Stimulated activated naive CD8-positive, alpha-beta T cell treated with anti-CD3 and anti-CD28 coated beads, Interleukin-15, amount 100 ng/mL, for 72 hours (primary cell): ENCODE results near the gene DENND1B.

Source experiments
- ATAC-seq: fragments of 150-1000 bp; cut with Tn5 transposase; 2 replicates; pipeline ENCODE4 v1.10.0; 2021; ENCODE audit warnings: mild to moderate bottlenecking, moderate library complexity
- DNase-seq, 2 donors: peaks; one replicate each; pipeline ENCODE4 v3.0.0; 2021 to 2022
- H3K27ac Mint-ChIP-seq, 2 donors: one replicate each; pipeline ENCODE4 v1.8.0; 2022; ENCODE audit warnings: mild to moderate bottlenecking in 2 of 2, mixed read lengths in 2 of 2, moderate library complexity in 2 of 2
- H3K27me3 Mint-ChIP-seq: one replicate; pipeline ENCODE4 v1.8.0; 2022; ENCODE audit warnings: mixed read lengths
- H3K4me1 Mint-ChIP-seq: one replicate; pipeline ENCODE4 v1.8.0; 2022; ENCODE audit warnings: mild to moderate bottlenecking, mixed read lengths
- H3K4me3 Mint-ChIP-seq, 2 donors: one replicate each; pipeline ENCODE4 v1.8.0; 2022; ENCODE audit warnings: mild to moderate bottlenecking in 2 of 2, mixed read lengths in 2 of 2, moderate library complexity in 1 of 2
- H3K9me3 Mint-ChIP-seq, 2 donors: one replicate each; pipeline ENCODE4 v1.8.0; 2022; ENCODE audit warnings: mixed read lengths in 2 of 2

Gene DENND1B

DNA sequence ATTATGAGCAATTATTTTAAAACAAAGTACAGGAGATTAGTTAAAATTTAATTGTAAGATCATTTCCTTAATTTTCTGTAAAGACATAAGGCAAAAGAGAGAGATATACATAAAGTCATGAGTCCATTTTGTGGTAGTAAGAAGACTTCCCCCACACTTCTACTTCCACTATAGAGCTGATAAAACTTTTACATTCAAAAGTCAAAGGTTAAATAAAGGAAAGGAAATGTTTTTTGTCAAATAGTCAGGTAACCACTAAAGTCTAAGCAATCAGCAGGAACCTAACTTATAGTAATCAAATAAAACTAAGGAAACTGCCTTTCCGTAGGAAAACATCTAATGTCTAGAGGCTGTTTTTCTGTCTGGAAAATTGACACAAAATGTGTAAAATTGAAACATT, 110.9 kb downstream of the DENND1B start:
- H3K27me3 Mint-ChIP-seq = no peaks in the 10 kb centered on the region
- H3K9me3 Mint-ChIP-seq = no peaks in the 10 kb centered on the region
- H3K4me1 Mint-ChIP-seq = peaks cover 14% of the 10 kb centered on the region
- no peak overlapping the region for H3K27ac Mint-ChIP-seq
- DNase-seq (no peak), ATAC-seq (no peak)
- no peak overlapping the region for H3K4me3 Mint-ChIP-seq

DNA sequence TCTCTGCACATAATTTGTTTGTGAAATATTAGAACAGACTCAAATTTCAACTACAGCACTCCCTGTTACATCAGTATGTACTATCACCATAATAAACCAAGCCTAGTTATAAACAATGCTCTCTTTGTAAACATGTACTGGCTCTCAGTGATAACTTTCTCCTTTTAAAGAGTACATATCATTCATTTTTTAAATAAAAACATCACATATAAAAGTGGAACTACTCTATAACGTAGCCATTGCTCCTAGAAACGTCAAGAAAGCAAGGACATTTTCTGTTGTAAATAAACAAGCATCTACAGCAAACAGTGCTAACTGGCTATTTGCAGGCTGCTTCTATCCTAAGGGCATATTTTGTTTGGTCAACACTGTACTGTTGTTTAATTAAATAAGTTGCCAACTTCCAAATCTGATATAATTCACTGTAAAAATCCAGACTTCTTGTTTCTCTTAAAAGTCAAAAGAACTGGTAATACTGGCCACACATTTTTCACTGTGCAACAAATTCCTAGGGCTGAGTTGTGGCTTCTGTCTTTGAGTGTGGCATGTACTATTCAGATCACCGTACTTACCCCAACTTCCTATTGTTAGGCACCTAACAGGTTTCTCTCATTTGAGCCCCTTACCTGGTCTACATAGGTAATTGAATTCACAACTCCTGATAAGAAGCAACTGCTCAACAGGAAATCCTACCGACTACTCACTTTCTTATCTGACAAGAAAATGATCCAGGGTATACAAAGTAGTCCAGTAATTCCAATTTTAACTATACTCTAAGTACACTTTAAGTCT, 111.9 kb downstream of the DENND1B start:
- no peak overlapping the region for H3K27ac Mint-ChIP-seq
- no peak overlapping the region for H3K4me3 Mint-ChIP-seq
- no peaks in the 10 kb centered on the region for H3K27me3 Mint-ChIP-seq
- H3K9me3 Mint-ChIP-seq = no peaks in the 10 kb centered on the region
- DNase-seq = no peak
- ATAC-seq = no peak
- peaks cover 17% of the 10 kb centered on the region for H3K4me1 Mint-ChIP-seq

GRCh38 chr1:197660389-197660788, 114.9 kb downstream of the DENND1B start:
- Mint-ChIP-seq H3K27ac (no peak overlapping the region), H3K27me3 (no peaks in the 10 kb centered on the region), H3K4me3 (no peak overlapping the region), H3K9me3 (no peaks in the 10 kb centered on the region), H3K4me1 (peaks cover 17% of the 10 kb centered on the region)
- ATAC-seq = no peak
- no peak for DNase-seq

DNA sequence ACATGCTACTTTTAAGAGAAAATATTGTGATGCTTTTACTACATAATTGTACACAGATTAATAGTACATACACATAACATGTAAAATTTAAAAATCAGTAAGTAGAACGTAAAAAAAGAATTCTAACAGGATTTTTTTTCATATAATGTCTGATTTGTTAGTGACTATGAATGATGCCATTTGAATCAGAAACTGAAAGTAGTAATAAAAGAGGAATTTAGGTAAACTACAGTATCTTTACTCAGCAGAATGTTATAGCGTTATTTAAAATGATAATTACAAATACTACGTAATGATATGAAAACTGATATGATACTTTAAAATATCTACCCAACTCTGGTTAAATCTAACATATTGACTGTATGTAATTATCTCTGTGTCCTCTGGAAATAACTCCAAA, 116.1 kb downstream of the DENND1B start:
- Mint-ChIP-seq H3K9me3 (no peaks in the 10 kb centered on the region), H3K4me1 (peaks cover 12% of the 10 kb centered on the region), H3K4me3 (no peak overlapping the region), H3K27me3 (no peaks in the 10 kb centered on the region), H3K27ac (no peak overlapping the region)
- DNase-seq (no peak), ATAC-seq (no peak)

GRCh38 chr1:197649188-197649587, 126.1 kb downstream of the DENND1B start:
- Mint-ChIP-seq H3K4me1 (peaks cover 13% of the 10 kb centered on the region), H3K4me3 (no peak overlapping the region), H3K27ac (peak overlapping the region in 1 of 2 donors; percentile 67), H3K27me3 (no peaks in the 10 kb centered on the region), H3K9me3 (no peaks in the 10 kb centered on the region)
- ATAC-seq (peak; percentile 72), DNase-seq (no peak)

GRCh38 chr1:197638316-197638715, 137.0 kb downstream of the DENND1B start:
- H3K9me3 Mint-ChIP-seq = no peaks in the 10 kb centered on the region
- ATAC-seq = no peak
- no peak overlapping the region for H3K4me3 Mint-ChIP-seq
- no peak overlapping the region for H3K27ac Mint-ChIP-seq
- no peaks in the 10 kb centered on the region for H3K4me1 Mint-ChIP-seq
- DNase-seq = no peak
- no peaks in the 10 kb centered on the region for H3K27me3 Mint-ChIP-seq

- Mint-ChIP-seq H3K4me1 (no peaks in the 10 kb centered on the region), H3K27me3 (no peaks in the 10 kb centered on the region), H3K4me3 (no peak overlapping the region), H3K27ac (no peak overlapping the region), H3K9me3 (no peaks in the 10 kb centered on the region)
- ATAC-seq (no peak), DNase-seq (no peak)
Observed at GRCh38 chr1:197637406-197637805, 137.9 kb downstream of the DENND1B start.

DNA sequence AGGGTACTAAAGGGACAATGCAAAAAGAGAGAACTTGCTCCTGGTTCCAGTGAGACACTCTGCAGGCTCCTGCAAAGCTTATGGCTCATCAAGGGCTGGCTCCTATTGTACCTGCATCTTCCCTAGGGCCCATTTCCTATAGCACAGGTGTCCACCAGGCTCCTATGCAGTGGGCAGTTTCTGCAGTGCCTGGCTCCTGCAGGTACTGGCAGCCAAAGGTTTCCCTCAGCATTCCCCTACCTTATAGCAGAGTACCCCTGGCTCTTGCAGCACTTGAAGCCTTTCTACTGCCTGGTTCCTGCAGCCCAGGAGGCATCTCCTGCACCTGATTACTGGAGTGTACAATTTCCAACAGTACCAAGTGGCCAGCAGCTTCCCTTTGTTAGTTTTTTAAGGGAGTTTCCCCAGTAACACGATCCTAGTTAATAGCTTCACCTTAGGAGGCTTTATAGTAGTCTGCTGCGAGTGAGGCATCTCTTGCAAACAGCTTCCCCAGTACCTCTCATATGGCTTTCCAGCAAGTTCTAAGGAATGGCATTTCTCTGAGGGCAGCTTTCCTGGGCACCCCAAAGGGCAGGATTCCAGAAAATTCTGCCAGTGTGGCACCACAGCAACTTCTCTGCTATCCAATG, 141.7 kb downstream of the DENND1B start:
- DNase-seq (no peak), ATAC-seq (no peak)
- no peak overlapping the region for H3K4me3 Mint-ChIP-seq
- peaks cover 0 to 5% of the 10 kb centered on the region in 2 donors for H3K9me3 Mint-ChIP-seq
- no peaks in the 10 kb centered on the region for H3K27me3 Mint-ChIP-seq
- no peak overlapping the region for H3K27ac Mint-ChIP-seq
- H3K4me1 Mint-ChIP-seq = no peaks in the 10 kb centered on the region

GRCh38 chr1:197632651-197633050, 142.6 kb downstream of the DENND1B start:
- Mint-ChIP-seq H3K9me3 (peaks cover 0 to 5% of the 10 kb centered on the region in 2 donors), H3K4me1 (no peaks in the 10 kb centered on the region), H3K4me3 (no peak overlapping the region)

DNA sequence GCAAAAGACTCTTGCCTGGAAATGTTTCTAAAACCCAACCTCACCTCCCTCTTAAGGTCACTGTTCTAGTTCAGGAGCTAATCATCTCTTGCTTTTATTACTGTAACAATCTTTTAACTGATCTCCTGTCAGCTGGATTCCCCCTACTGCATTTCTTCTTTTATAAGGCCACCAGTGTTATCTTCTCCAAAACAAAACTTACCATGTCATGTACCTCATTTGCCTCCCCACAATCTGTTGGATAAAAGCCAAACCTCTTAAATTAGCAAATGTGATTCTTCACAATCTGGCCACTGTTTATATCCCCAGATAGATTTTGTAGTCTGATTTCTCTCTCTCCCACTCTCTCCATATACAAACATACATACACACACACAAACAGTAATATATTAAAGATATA, 143.3 kb downstream of the DENND1B start:
- no peak for ATAC-seq
- H3K4me3 Mint-ChIP-seq = no peak overlapping the region
- no peak overlapping the region for H3K27ac Mint-ChIP-seq
- H3K27me3 Mint-ChIP-seq = no peaks in the 10 kb centered on the region
- peaks cover 0 to 5% of the 10 kb centered on the region in 2 donors for H3K9me3 Mint-ChIP-seq
- no peaks in the 10 kb centered on the region for H3K4me1 Mint-ChIP-seq
- DNase-seq = no peak

More at GRCh38 chr1:197632651-197633050, 142.6 kb downstream of the DENND1B start:
- H3K27ac Mint-ChIP-seq = no peak overlapping the region
- H3K27me3 Mint-ChIP-seq = no peaks in the 10 kb centered on the region
- DNase-seq = no peak
- no peak for ATAC-seq

- Mint-ChIP-seq H3K4me3 (no peak overlapping the region), H3K4me1 (no peaks in the 10 kb centered on the region), H3K9me3 (peaks cover 0 to 9% of the 10 kb centered on the region in 2 donors), H3K27me3 (no peaks in the 10 kb centered on the region), H3K27ac (no peak overlapping the region)
- no peak for DNase-seq
- ATAC-seq = no peak
Observed at GRCh38 chr1:197622371-197622770, 152.9 kb downstream of the DENND1B start.

GRCh38 chr1:197621761-197622160, 153.5 kb downstream of the DENND1B start:
- no peak overlapping the region for H3K27ac Mint-ChIP-seq
- DNase-seq = no peak
- H3K9me3 Mint-ChIP-seq = peaks cover 0 to 7% of the 10 kb centered on the region in 2 donors
- ATAC-seq = no peak
- no peak overlapping the region for H3K4me3 Mint-ChIP-seq
- H3K4me1 Mint-ChIP-seq = no peaks in the 10 kb centered on the region
- no peaks in the 10 kb centered on the region for H3K27me3 Mint-ChIP-seq

GRCh38 chr1:197620714-197621163, 154.5 kb downstream of the DENND1B start:
- ATAC-seq (no peak), DNase-seq (no peak)
- H3K27me3 Mint-ChIP-seq = no peaks in the 10 kb centered on the region
- H3K27ac Mint-ChIP-seq = no peak overlapping the region
- H3K4me3 Mint-ChIP-seq = no peak overlapping the region
- H3K9me3 Mint-ChIP-seq = no peaks in the 10 kb centered on the region
- H3K4me1 Mint-ChIP-seq = no peaks in the 10 kb centered on the region

DNA sequence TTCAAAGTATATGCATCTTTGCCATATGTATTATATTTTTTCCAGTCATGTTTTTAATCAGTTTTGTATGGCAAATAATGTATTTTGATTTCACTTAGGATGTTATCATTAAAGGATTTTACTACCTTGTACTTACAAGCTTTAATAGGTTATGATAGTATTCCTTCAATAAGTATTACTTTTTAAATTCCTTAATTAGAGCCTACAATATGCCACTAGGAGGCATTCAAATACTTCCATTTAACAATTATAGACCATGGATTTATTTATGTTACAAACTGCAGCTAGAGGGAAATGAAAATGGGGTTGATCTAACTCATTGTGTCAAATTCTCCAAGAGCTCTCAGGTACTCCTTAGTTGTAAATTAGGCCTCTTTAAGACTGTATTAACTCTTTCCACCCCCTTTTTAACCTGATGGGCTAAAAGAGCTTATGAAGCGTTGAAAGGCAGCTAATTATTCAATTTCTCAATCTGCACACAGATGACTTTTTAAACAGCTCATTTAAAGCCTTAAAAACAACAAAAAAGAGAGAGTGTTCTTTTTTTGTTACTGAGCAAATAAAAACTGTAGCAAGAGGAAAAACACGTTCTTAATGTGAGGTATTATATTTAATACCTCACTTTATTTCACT, 156.2 kb downstream of the DENND1B start:
- no peaks in the 10 kb centered on the region for H3K4me1 Mint-ChIP-seq
- H3K27ac Mint-ChIP-seq = no peak overlapping the region
- ATAC-seq = no peak
- DNase-seq = no peak
- no peaks in the 10 kb centered on the region for H3K27me3 Mint-ChIP-seq
- no peaks in the 10 kb centered on the region for H3K9me3 Mint-ChIP-seq
- no peak overlapping the region for H3K4me3 Mint-ChIP-seq

- Mint-ChIP-seq H3K4me3 (no peak overlapping the region), H3K9me3 (no peaks in the 10 kb centered on the region)
- ATAC-seq = no peak
Observed at GRCh38 chr1:197618061-197618460, 157.2 kb downstream of the DENND1B start.

GRCh38 chr1:197615693-197616011, 159.6 kb downstream of the DENND1B start:
- no peaks in the 10 kb centered on the region for H3K9me3 Mint-ChIP-seq
- H3K27me3 Mint-ChIP-seq = no peaks in the 10 kb centered on the region
- H3K4me1 Mint-ChIP-seq = no peaks in the 10 kb centered on the region
- no peak overlapping the region for H3K27ac Mint-ChIP-seq
- no peak for ATAC-seq
- H3K4me3 Mint-ChIP-seq = no peak overlapping the region
- DNase-seq = no peak

More at GRCh38 chr1:197618061-197618460, 157.2 kb downstream of the DENND1B start:
- H3K4me1 Mint-ChIP-seq = no peaks in the 10 kb centered on the region
- H3K27me3 Mint-ChIP-seq = no peaks in the 10 kb centered on the region
- DNase-seq = no peak
- H3K27ac Mint-ChIP-seq = no peak overlapping the region
